ENCODE measurements around the gene UBE2E2.

DNA sequence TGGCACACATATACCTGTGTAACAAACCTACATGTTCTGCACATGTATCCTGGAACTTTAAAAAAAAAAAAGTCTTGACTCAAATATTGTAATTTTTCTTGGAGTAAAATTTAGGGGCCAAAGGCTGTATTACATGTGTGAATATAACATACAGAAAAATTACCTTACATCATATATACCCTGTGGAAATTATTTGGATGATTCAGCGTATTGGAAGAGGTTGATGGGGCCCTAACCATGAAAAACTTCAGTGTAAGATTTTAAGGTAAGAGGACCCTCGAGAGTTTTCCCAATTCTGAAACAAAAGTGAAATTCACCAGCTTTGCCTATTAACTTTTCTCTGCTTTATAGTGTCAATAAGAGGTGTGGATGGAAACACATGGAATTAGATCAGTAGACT is 56.4 kb downstream of the UBE2E2 start:
- TF ChIP-seq POLR2A (IDR thresholded peaks at IDR 0.05; ENCODE audit: low read depth, low read length), result no peak
- no peak for TF ChIP-seq POLR2AphosphoS5 (IDR thresholded peaks at IDR 0.05; ENCODE audit: low read depth, low read length)
- TF ChIP-seq TAF1 (IDR thresholded peaks at IDR 0.05; ENCODE audit: borderline replicate concordance, low read depth, low read length), result no peak
